Renal pelvis (tissue), 4 donors: Measurements from ENCODE around the gene CBFA2T3. TPM values are rescaled to one million over a fixed set of nuclear protein-coding genes. Genes with fewer than 3 reads are reported as not detected.

Experiments used
- DNase-seq: peaks from one replicate; pipeline ENCODE4 v3.0.0-alpha.2; 2013
- polyA plus RNA-seq, 3 donors: library from polyadenylated mRNA; unstranded; fragments of 120-200 nt; gene quantifications; one replicate each; pipeline ENCODE4 v1.2.1, GENCODE V29; 2013; ENCODE audit not compliant: insufficient read length in 3 of 3

Gene CBFA2T3
- polyA plus RNA-seq, 3 donors, result 3.1 to 3.6 (median 3.5) TPM

GRCh38 chr16:88963583-88963982 is 13.4 kb downstream of the CBFA2T3 start:
- no peak for DNase-seq

DNA sequence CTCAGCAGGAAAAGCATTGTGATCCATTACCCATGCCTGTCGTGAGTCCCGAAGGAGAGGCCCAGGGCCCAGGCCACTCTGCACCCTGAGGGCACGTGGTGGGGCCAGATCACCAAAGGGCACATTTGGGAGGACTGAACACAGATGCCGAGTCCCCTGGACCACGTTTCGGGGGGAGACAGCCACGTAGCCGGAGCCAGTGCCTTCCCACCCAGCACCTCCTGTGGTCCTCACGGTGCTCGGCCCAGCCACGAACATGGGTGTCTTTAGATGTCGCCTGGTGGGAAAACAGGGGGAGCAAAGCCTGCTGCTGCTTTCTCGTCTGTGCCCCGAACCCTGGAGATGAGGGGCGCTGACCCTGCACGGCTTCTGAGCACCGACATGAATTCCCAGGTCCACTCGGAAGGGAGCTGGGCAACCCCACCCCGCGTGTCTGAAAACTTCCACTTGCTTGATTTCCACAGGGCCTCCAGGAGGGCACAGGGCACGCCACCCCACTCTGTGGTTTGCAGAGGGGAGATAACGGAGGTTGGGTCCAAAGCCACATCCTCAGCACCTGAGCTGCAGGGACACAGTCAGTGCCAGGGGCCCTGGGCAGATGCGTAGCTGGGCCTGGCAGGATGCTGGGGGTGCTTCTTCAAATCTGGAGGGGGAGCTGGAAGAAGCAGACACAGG is 14.4 kb downstream of the CBFA2T3 start:
- DNase-seq, result no peak

DNA sequence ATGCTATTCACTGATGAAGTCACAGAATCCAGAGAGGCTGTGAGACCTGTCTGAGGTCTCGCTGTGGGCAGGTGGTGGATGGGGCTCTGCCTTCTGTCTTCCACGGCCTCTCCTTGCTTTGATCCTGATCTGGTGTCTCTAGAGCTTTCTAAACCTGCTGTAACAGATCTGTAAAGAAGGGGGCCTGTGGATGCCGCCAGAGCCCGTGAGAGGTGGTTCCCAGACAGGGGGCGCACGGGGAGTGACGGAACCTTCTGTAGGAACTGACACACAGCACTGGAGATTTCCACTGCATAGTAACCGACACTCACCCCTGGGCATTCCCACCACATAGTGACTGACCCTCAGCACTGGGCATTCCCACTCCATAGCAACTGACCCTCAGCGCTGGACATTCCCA is 16.0 kb downstream of the CBFA2T3 start:
- no peak for DNase-seq

DNA sequence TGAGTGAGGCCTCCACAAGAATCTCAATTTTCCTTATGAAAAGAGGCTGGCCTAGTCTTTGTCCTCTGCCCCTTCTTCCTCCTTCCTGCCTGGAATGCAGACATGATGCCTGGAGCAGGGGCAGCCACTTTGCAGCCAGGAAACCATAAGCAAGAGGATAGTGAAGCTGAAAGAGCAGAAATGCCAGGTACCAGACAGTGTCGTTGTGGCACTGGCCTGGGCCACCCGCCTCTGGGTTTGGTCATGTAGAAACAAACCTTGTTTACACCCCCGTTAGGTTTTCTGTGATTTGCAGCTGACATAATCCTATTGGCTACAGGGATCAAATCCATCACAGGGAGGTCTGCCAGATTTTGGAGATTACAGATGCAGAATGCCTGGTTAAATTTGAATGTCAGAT is 16.5 kb downstream of the CBFA2T3 start:
- no peak for DNase-seq

DNA sequence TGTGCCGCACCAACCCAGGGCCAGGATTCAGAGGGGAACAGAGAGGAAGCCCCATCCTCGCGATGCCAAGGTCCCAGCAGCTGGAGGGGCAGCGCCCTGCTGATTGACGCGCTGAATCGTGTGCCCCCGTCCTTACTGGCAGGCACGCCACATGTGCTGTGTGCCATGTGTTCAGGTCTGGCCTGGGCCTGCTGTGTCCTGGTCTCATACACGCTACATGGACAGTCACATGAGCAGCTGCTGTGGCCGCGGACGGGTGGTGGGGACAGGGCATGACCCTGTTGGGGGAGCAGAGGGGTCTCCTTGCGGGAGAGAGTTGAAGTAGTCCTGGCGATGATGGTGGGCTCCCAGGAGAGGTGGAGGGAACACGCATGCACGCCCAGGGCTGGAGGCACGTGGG is 18.0 kb downstream of the CBFA2T3 start:
- no peak for DNase-seq

DNA sequence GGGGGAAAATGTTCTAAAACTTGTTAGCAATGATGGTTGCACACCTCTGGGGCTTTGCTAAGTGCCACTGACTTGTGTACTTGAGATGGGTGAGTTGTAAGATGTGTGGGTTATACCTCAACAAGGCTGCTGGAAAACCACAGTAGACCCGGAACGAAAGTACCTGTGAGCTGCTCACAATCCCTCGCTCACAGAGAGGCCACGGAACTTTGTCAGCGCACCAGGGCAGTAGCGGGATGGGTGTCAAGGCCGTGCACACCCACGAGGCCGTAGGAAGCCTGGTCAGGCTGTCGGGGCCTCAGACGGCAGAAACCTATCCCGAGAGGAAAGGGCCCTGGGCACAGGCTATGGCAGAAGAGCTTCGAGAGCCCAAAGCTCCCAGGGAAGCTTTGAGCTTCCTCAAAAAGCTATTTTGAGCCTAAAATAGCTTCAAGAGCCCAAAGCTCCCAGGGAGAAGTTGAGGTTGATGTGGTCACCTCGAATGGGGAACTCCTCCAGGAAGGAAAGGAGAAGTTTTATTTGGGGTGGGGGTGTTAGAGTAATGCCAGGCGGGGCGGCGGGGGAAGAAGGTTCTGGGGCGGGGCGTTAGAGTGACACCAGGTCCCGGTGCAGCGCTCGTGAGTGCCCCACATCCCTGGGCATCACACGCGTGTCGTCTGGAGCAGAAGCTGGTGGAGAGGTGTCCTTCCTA is 19.0 kb downstream of the CBFA2T3 start:
- no peak for DNase-seq

- no peak for DNase-seq
Observed at GRCh38 chr16:88957433-88957767, 19.6 kb downstream of the CBFA2T3 start.

DNA sequence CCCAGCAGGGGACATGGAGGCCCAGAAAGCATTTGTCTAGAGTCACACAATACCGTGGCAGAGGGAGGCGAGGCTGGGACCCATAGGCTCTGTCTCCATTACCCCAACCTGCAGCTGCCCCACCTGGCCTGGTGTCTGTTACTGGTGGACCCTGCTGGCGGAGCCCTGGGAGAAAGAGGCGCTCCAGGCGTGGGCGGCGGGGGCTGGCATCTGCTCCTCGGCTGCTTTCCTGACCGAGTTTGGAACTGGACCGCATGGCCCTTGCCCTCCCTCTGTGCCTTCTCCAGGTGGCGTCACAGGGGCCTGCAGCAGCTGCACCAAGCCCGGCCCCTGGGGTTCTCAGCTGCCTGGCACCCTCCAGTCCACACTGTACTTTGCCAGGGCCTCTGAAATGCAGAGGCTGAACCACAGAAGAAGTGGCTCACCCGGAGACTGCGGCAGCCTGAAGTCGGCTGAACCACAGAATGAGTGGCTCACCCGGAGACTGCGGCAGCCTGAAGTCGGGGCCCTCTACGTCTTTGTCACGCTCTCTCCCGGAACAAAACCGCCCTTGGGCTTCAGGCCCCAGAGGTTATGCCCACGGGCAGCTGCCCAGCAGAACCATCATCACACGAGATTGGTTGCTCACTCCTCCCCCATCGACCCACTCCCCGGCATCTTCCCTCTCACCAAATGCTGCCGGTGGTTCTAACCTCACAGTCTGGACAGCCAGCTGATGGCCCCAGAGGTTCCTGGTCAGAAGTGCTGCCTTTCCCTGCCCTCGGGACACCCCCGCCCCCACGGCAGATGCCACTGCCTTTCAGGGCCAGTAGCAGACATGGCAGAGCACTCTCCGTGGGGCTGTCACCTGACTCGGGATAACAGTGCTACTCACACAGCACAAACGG is 20.2 kb downstream of the CBFA2T3 start:
- DNase-seq, result no peak

- no peak for DNase-seq
Observed at GRCh38 chr16:88955906-88956305, 21.1 kb downstream of the CBFA2T3 start.

DNA sequence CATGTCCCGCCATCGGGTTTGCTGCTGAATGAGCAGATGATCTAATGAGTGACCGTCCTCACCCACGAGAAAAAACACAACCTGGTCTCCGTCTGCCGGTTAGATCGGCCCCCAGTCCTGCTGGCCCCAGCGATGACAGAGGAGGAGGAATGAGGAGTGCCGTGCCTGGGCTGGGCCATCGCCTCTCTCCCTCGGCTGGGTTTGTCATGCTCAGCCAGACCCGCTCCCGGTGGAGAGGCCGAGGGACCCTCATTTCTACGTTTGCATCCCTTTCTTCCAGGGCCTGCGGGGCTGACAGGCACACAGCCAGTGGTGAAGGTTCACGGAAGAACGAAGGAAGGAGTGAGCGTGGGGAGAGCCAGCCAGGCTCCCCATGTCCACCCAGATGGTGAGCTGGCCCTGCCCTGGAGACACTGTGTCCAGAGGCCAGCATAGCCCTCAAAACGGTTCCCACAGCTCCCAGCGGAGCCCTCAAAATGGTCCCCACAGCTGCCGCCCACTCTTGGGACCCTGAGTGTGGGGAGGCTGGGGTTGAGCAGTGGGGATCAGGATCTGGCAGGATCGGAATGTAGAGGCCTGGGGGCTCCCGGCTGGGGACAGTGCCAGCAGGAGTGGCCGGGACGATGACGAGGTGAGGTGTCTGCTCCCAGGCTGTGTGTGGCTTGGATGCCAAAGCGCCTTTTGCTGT is 23.9 kb downstream of the CBFA2T3 start:
- no peak for DNase-seq

GRCh38 chr16:88951989-88952388 is 25.0 kb downstream of the CBFA2T3 start:
- DNase-seq, result no peak

GRCh38 chr16:88951501-88951900 is 25.5 kb downstream of the CBFA2T3 start:
- DNase-seq, result no peak

DNA sequence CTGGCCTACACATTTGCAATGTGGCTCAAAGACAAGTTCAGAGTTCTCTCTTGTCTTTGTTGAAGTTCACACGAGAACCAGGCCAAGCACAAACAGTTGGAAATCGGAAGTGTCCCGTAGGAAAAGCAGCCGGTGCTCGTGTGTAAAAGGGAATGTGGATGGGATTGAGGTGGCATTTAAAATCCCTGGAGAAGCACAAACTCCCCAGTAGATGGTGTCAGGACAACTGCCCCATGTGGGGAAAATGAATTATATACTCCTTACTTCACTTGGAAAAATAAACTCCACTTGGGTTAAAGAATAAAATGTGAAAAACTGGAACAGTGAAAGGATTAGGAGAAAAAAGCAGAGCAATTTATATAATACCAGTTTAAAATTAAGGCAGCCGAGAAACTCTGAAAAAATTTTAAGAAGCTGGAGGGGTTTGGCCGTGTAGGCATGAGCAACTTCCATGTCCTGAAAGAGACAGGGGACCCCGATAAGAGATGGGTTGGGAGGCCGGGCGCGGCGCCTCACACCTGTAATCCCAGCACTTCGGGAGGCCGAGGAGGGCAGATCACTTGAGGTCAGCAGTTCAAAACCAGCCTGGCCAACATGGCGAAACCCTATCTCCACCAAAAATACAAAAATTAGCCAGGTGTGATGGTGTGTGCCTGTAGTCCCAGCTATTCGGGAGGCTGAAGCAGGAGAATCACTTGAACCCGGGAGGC is 28.1 kb downstream of the CBFA2T3 start:
- no peak for DNase-seq

DNA sequence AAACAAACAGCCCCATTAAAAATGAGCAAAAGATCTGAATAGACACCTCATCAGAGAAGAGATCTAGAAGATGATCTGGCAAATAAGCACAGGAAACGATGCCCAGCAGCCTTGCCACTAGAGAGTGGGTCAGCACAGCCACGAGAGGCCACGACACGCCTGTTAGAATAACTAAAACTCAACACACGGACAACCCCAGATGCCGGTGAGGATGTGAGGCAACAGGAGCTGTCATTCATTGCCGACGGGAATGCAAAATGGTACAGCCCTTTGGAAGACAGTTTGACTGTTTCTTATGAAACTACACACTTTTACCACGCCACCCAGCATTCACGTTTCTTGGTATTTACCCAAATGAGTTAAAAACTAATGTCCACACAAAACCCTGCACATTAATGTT is 31.5 kb downstream of the CBFA2T3 start:
- DNase-seq, result no peak

GRCh38 chr16:88943741-88944140 is 33.3 kb downstream of the CBFA2T3 start:
- DNase-seq, result no peak

DNA sequence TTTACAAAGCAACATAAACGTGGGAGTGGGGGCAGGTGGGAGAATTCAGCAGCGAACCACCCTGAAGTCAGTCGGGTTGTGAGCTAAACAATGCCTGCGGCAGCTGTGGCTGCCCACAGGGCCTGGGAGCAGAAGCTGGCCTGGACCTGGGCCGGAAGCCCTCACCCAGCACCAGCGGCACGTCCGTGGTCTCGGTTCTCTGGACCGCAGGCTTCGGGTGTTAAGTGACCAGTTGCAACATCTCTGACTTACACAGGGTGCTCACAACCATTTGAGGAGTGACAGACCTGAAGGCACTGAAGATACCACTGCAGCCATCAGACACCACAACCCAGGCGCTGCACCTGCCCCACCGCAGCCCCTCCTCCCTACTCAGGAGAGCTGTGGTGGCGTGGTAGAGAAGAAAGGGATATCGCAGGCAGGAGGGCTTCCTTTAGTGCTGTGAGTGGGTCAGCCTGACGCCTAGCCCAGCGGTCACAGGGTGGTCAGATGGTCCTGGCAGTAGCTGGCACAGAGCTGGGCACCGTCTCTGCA is 33.8 kb downstream of the CBFA2T3 start:
- DNase-seq, result no peak

DNA sequence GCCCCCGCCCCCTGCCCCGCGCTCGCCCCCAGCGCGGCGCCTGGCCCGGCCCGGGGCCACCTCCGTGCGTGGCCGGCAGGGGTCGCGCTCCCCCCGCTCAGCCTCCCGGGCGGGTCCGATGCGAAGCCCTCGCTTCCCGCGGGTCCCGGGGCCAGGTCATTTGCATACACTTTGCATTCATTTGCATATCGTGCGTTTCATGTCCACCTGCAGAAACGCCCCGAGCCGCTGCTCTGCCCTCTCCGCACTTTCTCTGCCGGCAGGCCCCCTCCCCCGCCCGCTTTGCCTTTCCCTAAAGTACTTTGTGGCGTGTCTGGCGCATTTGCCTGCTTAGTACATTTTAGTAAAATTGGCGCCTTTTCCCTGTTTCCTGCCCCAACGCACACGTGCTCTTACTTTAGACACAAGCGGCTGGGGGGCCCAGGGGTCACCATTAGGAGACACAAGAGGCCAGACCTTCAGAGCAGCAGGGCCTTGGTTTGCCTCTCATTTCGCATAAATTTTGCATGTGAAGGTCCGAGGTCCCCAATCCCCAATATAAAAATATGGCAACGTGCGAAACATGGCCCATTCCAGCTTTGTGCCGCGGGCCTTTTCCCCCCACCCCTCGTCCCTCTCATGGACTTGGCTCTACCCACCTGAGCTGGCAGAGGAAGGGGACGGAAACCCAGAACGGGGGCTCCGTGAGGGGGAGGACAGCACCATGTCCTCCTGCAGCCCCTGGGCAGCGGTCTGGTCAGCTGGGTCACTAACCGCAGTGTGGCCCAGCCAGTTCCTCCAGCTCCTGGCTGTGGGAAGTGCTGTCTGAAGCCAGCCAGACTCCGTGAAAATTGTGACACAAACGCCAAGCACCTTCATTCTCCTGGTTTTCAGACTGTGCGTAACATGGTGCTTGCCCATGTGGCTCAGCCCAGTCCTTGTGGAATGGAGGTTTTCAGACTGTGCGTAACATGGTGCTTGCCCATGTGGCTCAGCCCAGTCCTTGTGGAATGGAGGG is 34.8 kb downstream of the CBFA2T3 start:
- no peak for DNase-seq

DNA sequence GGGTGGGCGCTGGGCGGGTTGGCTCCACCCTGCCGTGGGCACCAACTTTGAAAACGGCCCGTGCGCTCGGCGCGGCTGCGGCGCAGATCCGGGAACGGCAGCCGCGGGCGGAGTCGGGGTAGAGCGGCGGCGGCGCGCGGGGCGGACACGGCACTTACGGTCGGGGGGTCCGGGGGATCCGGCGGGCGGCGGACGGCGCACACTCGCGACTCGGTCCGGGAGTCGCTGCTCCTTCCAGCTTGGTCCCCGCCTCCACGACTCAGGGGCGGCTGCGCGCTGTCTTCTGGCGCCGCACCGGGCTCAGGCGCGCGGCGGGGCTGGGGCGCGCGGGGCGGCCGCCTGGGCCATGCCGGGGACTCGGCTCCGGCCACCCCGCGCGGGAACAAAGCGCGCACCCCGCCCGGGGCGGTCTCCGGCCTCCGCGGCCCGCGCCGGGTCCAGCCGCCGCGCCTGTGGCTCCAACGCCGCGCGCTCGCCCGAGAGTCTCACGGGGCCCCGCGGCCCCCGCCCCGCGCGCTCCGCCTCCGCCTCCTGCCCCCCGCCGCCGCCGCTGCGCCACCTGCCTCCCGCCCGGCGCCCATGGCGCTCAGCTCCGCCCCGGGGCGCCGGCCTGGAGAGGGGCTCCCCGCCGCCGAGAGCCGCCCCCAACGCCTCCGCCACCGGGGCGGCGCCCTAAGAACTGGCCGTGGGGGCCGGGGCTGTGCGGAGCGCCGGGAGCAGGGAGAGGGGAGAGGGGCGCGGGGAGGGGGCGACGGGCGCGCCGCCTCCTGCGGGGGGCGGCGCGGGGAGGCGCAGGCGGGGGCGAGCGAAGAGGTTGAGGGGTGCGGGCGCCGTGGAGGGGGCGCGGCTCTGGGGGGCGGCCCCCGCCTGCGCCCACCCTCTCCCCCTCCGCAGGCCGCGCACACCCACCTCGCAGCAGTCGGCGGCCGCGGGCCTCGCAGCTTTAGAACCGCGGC is 35.9 kb downstream of the CBFA2T3 start:
- no peak for DNase-seq
